Lower lobe of right lung (tissue), 2 donors: Measurements from ENCODE around the gene PDAP1. TPM values are rescaled to one million over a fixed set of nuclear protein-coding genes. Genes with fewer than 3 reads are reported as not detected.

Experiments
- ATAC-seq, 2 donors: fragments of 200-7000 bp; cut with Tn5 transposase; one replicate each; pipeline ENCODE4 v1.9.1; 2020 to 2022; ENCODE audit warnings: mild to moderate bottlenecking in 2 of 2, moderate library complexity in 2 of 2
- DNase-seq: peaks from one replicate; pipeline ENCODE4 v3.0.0-alpha.2; 2020
- H3K27ac ChIP-seq: fragments of 200-600 bp; one replicate; pipeline ENCODE4 v1.8.0; 2022
- H3K27me3 ChIP-seq: fragments of 200-600 bp; one replicate; pipeline ENCODE4 v1.8.0; 2022; ENCODE audit warnings: low read depth
- H3K36me3 ChIP-seq: fragments of 200-600 bp; one replicate; pipeline ENCODE4 v1.8.0; 2022; ENCODE audit warnings: mild to moderate bottlenecking
- H3K4me1 ChIP-seq: fragments of 200-600 bp; one replicate; pipeline ENCODE4 v1.8.0; 2022
- H3K4me3 ChIP-seq: fragments of 200-600 bp; one replicate; pipeline ENCODE4 v1.8.0; 2022; ENCODE audit warnings: mild to moderate bottlenecking
- H3K9me3 ChIP-seq: fragments of 200-600 bp; one replicate; pipeline ENCODE4 v1.8.0; 2022
- intact Hi-C: fragments of 100-400 bp; cut with DNase I; formaldehyde crosslinking; loops from one replicate; pipeline ENCODE4 v1.11.0; 2022
- total RNA-seq: library from RNA; stranded (reverse); fragmentation: NEBNext Ultra II Directional; extraction: Animal tissue kit (Norgen Biotek cat#: 25700); gene quantifications from one replicate; pipeline ENCODE4 v1.2.1, GENCODE V29; 2021
- TF ChIP-seq, protein P1 (sequence below): fragments of 200-600 bp; IDR thresholded peaks from one replicate; pipeline ENCODE4 v1.8.0; 2022; ENCODE audit warnings: antibody characterized with exemption, mild to moderate bottlenecking
- donor health status: DM: no; HTN: yes; CAD: no; lungs with severe emphysema.

PDAP1 gene
- total RNA-seq, 1 donor from 2014 or later = 61.6 TPM

DNA sequence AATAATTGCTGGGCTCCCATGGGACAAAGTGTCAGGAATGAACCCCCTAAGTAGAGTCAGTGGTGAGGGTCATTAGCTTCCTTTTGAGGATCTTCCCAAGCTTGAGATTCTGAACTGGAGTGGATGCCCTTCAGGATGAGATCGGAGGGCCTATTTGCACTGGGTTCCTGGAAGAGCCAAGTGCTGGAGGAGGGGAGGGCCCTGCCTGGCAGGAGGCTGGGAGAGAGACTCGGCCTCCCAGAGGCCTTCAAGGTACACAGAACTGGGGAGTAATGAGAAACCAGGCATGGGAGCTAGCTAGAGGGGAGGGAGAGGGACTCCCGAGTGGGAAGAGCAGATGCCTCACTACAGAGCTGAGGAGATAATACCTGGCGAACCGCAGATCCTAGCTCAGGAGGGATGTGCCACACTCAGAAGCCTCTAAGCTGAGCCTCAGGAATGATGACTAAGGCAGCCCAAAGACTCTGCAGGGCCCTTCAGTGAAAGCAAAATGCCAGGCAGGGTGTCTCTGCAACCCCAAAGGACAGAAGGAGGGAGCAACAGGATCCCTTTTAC is 9.4 kb downstream of the PDAP1 start:
- Histone ChIP-seq H3K27ac (no peak overlapping the region), H3K36me3 (peaks cover 97% of the 10 kb centered on the region)

DNA sequence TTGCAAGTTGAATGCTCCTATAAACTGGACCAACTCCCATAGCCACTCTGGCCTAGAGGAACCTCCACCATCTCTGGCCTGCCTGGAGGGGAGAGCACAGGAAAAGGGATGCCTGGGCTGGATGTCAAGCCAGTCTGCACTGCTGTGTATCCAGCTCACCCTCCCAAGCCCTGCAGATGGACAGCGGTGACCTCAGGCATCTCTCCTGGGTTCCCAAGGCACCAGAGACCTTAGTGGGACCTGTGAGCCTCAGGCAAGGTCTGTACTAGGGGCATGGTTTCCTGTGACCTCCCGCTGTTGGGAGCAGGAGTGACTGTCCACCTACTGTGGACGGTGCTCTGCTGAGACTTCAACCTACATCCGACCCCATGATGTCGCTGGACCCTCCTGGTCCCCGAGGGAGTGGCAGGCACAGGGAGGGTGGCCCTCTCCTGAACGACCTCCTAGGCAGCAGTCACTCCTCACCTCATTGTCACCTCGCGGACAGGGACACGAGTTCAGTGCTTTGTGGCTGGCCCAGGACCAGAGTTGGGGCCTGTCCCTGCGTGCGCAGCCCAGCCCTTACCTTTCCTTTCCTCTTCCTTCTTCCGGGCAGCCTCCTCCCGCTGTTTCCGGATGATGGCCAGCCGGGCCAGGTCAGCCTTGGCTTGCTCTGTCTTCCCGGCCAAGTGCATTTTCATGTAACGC is 11.0 kb downstream of the PDAP1 start:
- H3K4me3 ChIP-seq = no peak overlapping the region
- TF ChIP-seq, protein P1, sequence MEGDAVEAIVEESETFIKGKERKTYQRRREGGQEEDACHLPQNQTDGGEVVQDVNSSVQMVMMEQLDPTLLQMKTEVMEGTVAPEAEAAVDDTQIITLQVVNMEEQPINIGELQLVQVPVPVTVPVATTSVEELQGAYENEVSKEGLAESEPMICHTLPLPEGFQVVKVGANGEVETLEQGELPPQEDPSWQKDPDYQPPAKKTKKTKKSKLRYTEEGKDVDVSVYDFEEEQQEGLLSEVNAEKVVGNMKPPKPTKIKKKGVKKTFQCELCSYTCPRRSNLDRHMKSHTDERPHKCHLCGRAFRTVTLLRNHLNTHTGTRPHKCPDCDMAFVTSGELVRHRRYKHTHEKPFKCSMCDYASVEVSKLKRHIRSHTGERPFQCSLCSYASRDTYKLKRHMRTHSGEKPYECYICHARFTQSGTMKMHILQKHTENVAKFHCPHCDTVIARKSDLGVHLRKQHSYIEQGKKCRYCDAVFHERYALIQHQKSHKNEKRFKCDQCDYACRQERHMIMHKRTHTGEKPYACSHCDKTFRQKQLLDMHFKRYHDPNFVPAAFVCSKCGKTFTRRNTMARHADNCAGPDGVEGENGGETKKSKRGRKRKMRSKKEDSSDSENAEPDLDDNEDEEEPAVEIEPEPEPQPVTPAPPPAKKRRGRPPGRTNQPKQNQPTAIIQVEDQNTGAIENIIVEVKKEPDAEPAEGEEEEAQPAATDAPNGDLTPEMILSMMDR = no peak
- H3K27me3 ChIP-seq = no peaks in the 10 kb centered on the region
- intact Hi-C loops = no loop called here
- H3K27ac ChIP-seq = no peak overlapping the region
- H3K9me3 ChIP-seq = no peaks in the 10 kb centered on the region
- ATAC-seq = no peak
- peaks cover 87% of the 10 kb centered on the region for H3K36me3 ChIP-seq
- no peak for DNase-seq
- H3K4me1 ChIP-seq = peaks cover 31% of the 10 kb centered on the region

More for the DNA sequence above, 9.4 kb downstream of the PDAP1 start:
- TF ChIP-seq, protein P1 = no peak
- DNase-seq (no peak), ATAC-seq (peak in 1 of 2 donors; percentile 3)
- H3K9me3 ChIP-seq = no peaks in the 10 kb centered on the region
- peaks cover 16% of the 10 kb centered on the region for H3K4me1 ChIP-seq
- H3K4me3 ChIP-seq = no peak overlapping the region
- H3K27me3 ChIP-seq = no peaks in the 10 kb centered on the region
- intact Hi-C loops = no loop called here

DNA sequence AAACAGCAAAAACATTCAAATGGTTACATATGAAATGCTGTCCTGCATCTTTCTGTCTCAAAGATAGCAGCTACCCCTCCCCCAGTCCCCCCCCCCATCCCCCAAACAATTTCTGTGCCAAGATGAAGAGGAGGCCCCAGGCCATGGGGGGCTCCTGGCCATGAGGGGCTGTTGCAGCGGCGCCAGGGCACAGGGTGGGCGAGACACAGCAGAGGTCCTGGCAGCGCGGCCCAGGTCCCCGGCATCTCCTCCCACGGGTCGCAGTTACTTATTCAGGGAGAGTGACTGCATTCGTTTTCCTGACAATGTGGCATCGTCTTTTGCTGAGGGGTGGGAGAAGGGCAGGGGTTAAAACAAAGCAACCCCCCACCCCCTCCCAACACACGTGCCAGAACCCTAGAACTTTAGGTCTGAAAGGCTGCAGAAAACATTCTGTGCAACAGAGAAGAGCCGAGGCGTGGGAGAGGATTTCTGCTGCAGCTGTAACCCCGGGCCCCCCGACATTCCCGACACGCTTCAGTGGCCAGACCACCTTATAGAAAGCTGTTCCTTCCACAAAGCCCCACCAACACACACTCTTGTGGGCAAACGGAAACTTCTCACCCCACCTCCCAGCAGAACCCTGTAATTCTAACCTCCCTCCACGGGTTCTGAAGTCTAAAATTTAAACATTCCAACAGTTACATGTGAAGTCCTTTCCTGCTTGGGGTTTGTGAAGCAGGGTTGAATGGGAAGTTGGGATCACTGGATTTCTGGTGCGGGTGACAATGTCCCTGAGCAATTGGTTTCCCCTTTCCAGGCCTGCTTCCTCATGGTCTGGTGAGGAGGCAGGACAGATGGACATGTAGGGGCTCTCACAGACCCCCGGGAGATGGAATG is 11.7 kb downstream of the PDAP1 start:
- no peaks in the 10 kb centered on the region for H3K27me3 ChIP-seq
- H3K36me3 ChIP-seq = peaks cover 87% of the 10 kb centered on the region
- no peaks in the 10 kb centered on the region for H3K9me3 ChIP-seq
- TF ChIP-seq, protein P1 = no peak
- ATAC-seq (no peak), DNase-seq (no peak)
- H3K4me1 ChIP-seq = peaks cover 37% of the 10 kb centered on the region
- no peak overlapping the region for H3K27ac ChIP-seq
- intact Hi-C loops = no loop called here
- no peak overlapping the region for H3K4me3 ChIP-seq

DNA sequence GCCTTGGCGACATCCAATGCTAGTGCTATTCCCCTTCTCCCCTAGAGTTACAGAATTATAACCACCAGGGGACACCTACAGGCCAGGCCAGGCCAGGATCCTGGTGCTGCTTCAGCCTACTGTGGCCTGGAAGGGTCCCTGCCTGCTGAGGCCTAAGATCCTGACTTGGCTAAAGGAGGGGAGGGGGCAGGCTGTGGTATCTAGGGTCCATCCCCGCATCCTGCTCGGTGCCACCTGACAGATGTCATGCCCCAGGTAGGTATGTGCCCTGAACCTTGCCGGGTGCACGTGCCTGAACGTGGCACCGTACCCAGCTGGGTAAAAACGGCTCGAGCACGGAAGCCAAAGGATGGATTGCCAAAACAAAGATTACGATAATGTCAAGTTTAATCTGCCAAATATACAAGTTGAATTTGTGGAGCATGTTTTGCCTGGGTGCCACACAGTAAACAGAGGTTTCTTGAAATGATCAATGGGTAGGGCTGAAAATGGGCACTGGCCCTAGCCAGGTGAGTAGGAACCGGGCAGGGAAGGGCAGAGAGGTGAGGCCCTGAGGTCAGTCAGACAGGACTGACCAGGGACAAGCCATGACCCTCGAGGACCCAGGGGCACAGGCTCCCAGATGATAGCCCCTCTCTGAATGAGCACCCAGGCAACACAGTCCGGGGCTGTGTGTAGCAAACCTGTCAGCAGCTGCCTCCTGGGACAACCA is 12.6 kb downstream of the PDAP1 start:
- H3K27me3 ChIP-seq = no peaks in the 10 kb centered on the region
- TF ChIP-seq, protein P1 = no peak
- H3K4me1 ChIP-seq = peaks cover 37% of the 10 kb centered on the region
- peaks cover 87% of the 10 kb centered on the region for H3K36me3 ChIP-seq
- no peak overlapping the region for H3K4me3 ChIP-seq
- H3K27ac ChIP-seq = no peak overlapping the region
- intact Hi-C loops = no loop called here
- DNase-seq (no peak), ATAC-seq (no peak)
- H3K9me3 ChIP-seq = no peaks in the 10 kb centered on the region

DNA sequence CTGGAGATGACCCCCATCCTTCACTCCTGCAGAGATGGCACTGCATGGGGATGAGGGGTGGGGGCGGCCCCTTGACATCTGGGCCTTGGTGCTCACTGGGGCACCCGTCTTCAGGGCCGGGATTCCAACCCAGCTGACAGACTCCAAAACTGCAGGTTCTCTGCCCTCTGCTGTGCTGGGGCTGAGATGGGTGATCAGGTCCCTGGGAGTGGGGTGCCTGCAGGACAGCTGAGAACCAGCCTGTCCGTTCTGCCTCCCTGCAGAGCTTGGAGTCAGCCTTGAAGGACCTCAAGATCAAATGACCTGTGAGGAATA is 14.3 kb downstream of the PDAP1 start:
- H3K27me3 ChIP-seq = no peaks in the 10 kb centered on the region
- peak overlapping the region; percentile 8 for H3K27ac ChIP-seq
- intact Hi-C loops = no loop called here
- ATAC-seq (no peak), DNase-seq (no peak)
- peaks cover 26% of the 10 kb centered on the region for H3K4me1 ChIP-seq
- H3K36me3 ChIP-seq = peaks cover 87% of the 10 kb centered on the region
- H3K4me3 ChIP-seq = no peak overlapping the region
- no peaks in the 10 kb centered on the region for H3K9me3 ChIP-seq
- TF ChIP-seq, protein P1 = no peak
